Measurements from ENCODE around the gene ACER3.
"Not testable (repeated sequence)": the region's sequence is repeated elsewhere in the genome, so short reads cannot be mapped to it uniquely, and the experiment has no call there.

Gene ACER3

GRCh38 chr11:77044886-77045285, 184.2 kb downstream of the ACER3 start:
- no peak overlapping the region for H3K4me3 ChIP-seq (ENCODE audit: low read depth, low read length)
- no peak for TF ChIP-seq CTCF (conservative IDR thresholded peaks at IDR 0.05; ENCODE audit: low read depth, low read length)
- DNase-seq (ENCODE audit: low read depth), result no peak

- peak; percentile 56 for TF ChIP-seq CTCF (conservative IDR thresholded peaks at IDR 0.05; ENCODE audit: low read depth, low read length)
- DNase-seq (ENCODE audit: low read depth), result peak; percentile 23
- H3K4me3 ChIP-seq (ENCODE audit: low read depth, low read length), result peak overlapping the region; percentile 37
Observed at GRCh38 chr11:77046060-77046501, 185.4 kb downstream of the ACER3 start.

DNA sequence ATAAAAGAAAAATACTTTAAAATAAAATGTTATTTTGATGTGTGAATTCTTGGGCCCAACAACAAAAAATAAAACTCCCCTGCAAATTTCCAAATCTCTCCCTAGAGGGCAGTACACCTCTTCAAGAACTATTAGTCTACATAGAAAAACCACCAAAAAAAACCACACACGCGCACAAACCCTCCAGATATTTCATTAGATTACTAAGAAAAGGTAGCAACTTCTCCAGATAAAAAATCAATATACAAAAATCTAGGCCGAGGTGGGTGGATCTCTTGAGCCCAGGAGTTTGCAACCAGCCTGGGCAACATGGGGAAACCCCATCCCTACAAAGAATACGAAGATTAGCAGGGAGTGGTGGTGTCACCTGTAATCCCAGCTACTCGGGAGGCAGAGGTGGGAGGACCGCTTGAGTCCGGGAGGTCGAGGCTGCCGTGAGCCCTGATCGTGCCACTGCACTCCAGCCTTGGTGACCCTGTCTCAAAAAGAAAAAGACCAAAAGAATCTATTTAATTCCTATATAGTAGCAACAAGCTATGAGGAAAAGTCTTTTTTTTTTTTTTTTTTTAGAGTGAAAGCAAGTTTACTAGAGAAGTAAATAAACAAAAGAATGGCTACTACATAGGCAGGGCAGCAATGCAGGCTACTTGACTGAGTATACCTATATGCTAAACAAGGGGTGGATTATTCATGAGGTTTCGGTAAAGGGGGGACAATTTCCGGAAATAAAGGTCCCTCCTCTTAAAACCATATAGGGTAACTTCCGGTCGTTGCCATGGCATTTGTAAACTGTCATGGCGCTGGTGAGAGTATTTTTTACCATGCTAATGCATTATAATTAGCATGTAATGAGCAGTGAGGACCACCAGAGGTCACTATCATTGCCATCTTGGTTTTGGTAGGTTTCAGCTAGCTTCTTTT, 186.5 kb downstream of the ACER3 start:
- peak; percentile 66 for TF ChIP-seq CTCF (conservative IDR thresholded peaks at IDR 0.05; ENCODE audit: low read depth, low read length)
- H3K4me3 ChIP-seq (ENCODE audit: low read depth, low read length), result peak overlapping the region; percentile 56
- DNase-seq (ENCODE audit: low read depth), result peak; percentile 95

DNA sequence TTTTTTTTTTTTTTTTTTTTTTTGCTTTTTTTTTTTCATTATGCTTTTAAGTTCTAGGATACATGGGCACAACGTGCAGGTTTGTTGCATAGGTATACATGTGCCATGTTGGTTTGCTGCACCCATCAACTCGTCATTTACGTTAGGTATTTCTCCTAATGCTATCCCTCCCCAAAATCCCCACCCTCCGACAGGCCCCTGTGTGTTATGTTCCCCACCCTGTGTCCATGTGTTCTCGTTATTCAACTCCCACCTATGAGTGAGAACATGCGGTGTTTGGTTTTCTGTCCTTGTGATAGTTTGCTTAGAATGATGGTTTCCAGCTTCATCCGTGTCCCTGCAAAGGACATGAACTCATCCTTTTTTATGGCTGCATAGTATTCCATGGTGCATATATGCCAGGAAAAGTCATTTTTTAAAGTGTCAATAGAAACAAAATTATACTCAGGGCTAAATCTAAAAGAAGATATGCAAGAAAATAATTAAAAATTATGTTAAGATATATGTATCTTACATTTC, 187.3 kb downstream of the ACER3 start:
- DNase-seq (ENCODE audit: low read depth), result not testable (repeated sequence)

GRCh38 chr11:77049026-77049425, 188.3 kb downstream of the ACER3 start:
- DNase-seq (ENCODE audit: low read depth), result no peak
- H3K4me3 ChIP-seq (ENCODE audit: low read depth, low read length), result no peak overlapping the region
- no peak for TF ChIP-seq CTCF (conservative IDR thresholded peaks at IDR 0.05; ENCODE audit: low read depth, low read length)

More for the DNA sequence above, 187.3 kb downstream of the ACER3 start:
- H3K4me3 ChIP-seq (ENCODE audit: low read depth, low read length), result not testable (repeated sequence)

DNA sequence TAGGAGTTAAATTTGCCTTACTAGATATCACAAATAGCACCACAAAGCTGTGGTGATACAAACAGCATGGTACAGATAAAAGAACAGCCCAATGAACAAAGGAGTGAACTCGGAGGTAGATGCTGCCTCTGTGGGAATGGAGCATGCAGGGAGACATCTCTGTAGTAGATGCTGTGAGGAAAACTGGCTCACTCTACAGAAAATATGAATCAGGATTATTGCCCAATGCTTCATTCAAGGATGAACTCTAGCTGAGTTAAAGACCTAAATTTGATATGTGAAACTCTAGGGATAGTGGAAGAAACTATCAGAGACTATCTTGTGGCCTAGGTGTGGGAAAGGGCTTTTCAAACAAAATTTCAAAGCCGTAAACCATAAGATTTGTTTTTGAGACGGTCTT, 190.8 kb downstream of the ACER3 start:
- no peak for TF ChIP-seq CTCF (conservative IDR thresholded peaks at IDR 0.05; ENCODE audit: low read depth, low read length)
- no peak overlapping the region for H3K4me3 ChIP-seq (ENCODE audit: low read depth, low read length)
- no peak for DNase-seq (ENCODE audit: low read depth)

GRCh38 chr11:77052518-77052917, 191.8 kb downstream of the ACER3 start:
- TF ChIP-seq CTCF (conservative IDR thresholded peaks at IDR 0.05; ENCODE audit: low read depth, low read length), result no peak
- no peak overlapping the region for H3K4me3 ChIP-seq (ENCODE audit: low read depth, low read length)

More at GRCh38 chr11:77052518-77052917, 191.8 kb downstream of the ACER3 start:
- no peak for DNase-seq (ENCODE audit: low read depth)
